Smooth muscle cell (in vitro differentiated cells): ENCODE results near the gene PSENEN. TPM values are rescaled to one million over a fixed set of nuclear protein-coding genes. Genes with fewer than 3 reads are reported as not detected.

Experiments used
- DNase-seq: peaks from one replicate; lab custom pipeline; 2025; ENCODE audit not compliant: unreplicated experiment; lab: John Stamatoyannopoulos, UW
- H2AFZ ChIP-seq: fragments of 200-600 bp; sonication (generic); 2 replicates; pipeline ENCODE4 v1.6.0; 2016; ENCODE audit warnings: antibody characterized with exemption, low read depth, mild to moderate bottlenecking
- H3F3A ChIP-seq: fragments of 200-600 bp; sonication (generic); 2 replicates; pipeline ENCODE4 v1.6.0; 2017; ENCODE audit warnings: antibody characterized with exemption, low read depth
- H3K27ac ChIP-seq: fragments of 200-600 bp; sonication (generic); 2 replicates; pipeline ENCODE4 v1.5.1; 2016; ENCODE audit warnings: low read depth, mild to moderate bottlenecking
- H3K27me3 ChIP-seq: fragments of 200-600 bp; sonication (generic); 2 replicates; pipeline ENCODE4 v1.6.1; 2016; ENCODE audit warnings: low read depth, mild to moderate bottlenecking
- H3K36me3 ChIP-seq: fragments of 200-600 bp; sonication (generic); 2 replicates; pipeline ENCODE4 v1.5.1; 2016; ENCODE audit warnings: low read depth
- H3K4me1 ChIP-seq: fragments of 200-600 bp; sonication (generic); 2 replicates; pipeline ENCODE4 v1.5.1; 2016; ENCODE audit warnings: low read depth
- H3K4me2 ChIP-seq: fragments of 200-600 bp; sonication (generic); 2 replicates; pipeline ENCODE4 v1.6.0; 2016; ENCODE audit warnings: mild to moderate bottlenecking
- H3K4me3 ChIP-seq: fragments of 200-600 bp; sonication (generic); 2 replicates; pipeline ENCODE4 v1.5.1; 2016; ENCODE audit warnings: mild to moderate bottlenecking
- H3K79me2 ChIP-seq: fragments of 200-600 bp; sonication (generic); 2 replicates; pipeline ENCODE4 v1.6.0; 2016; ENCODE audit warnings: low read depth, mild to moderate bottlenecking
- H3K9ac ChIP-seq: fragments of 200-600 bp; sonication (generic); 2 replicates; pipeline ENCODE4 v1.6.0; 2016; ENCODE audit warnings: low read depth
- H3K9me3 ChIP-seq: fragments of 200-600 bp; sonication (generic); replicated peaks from 2 replicates; pipeline ENCODE4 v1.5.1; 2016; ENCODE audit warnings: low read depth
- H4K20me1 ChIP-seq: fragments of 200-600 bp; sonication (generic); 2 replicates; pipeline ENCODE4 v1.6.0; 2016; ENCODE audit warnings: low read depth
- CTCF ChIP-seq: fragments of 200-600 bp; sonication (generic); IDR thresholded peaks from 2 replicates; pipeline ENCODE4 v1.5.1; 2017; ENCODE audit warnings: borderline replicate concordance, mild to moderate bottlenecking, antibody characterized with exemption; ENCODE audit not compliant: insufficient read depth, poor library complexity, severe bottlenecking
- WGBS: methylation state at CpG from one replicate; pipeline ENCODE4 v1.1.7; 2016; ENCODE audit warnings: low lambda C conversion rate; 5-methylcytosine and 5-hydroxymethylcytosine counted together
- polyA plus RNA-seq: library from polyadenylated mRNA; unstranded; fragments of >200 nt; fragmentation: Nextera tagmentation; extraction: Ambion mirVana; gene quantifications from 2 replicates; pipeline ENCODE4 v1.2.1, GENCODE V29; 2016
- total RNA-seq: library from RNA; depleted of rRNA; stranded (reverse); fragments of >200 nt; gene quantifications from 2 replicates; pipeline ENCODE4 v1.2.3, GENCODE V29; 2014

PSENEN gene
- total and polyA plus RNA-seq, 2 experiments from 2014 or later = 65.4 to 137 TPM

GRCh38 chr19:35787227-35787799 is 41.9 kb downstream of the PSENEN start:
- no peaks in the 10 kb centered on the region for H3F3A ChIP-seq
- no peaks in the 10 kb centered on the region for H3K4me1 ChIP-seq
- no peak overlapping the region for H3K9ac ChIP-seq
- H2AFZ ChIP-seq = no peak overlapping the region
- no peak overlapping the region for H3K4me3 ChIP-seq
- DNase-seq = no peak
- H4K20me1 ChIP-seq = no peaks in the 10 kb centered on the region
- H3K9me3 ChIP-seq = no peaks in the 10 kb centered on the region
- H3K27me3 ChIP-seq = no peaks in the 10 kb centered on the region
- H3K4me2 ChIP-seq = no peak overlapping the region
- 93% methylated on average over 13 of the region's 15 CpGs for WGBS
- H3K79me2 ChIP-seq = no peaks in the 10 kb centered on the region
- no peaks in the 10 kb centered on the region for H3K36me3 ChIP-seq
- no peak for TF ChIP-seq CTCF
- no peak overlapping the region for H3K27ac ChIP-seq

- 85% methylated on average over 8 of the region's 12 CpGs for WGBS
- H3K9ac ChIP-seq = no peak overlapping the region
- no peaks in the 10 kb centered on the region for H4K20me1 ChIP-seq
- no peaks in the 10 kb centered on the region for H3K9me3 ChIP-seq
- no peak overlapping the region for H3K4me3 ChIP-seq
- TF ChIP-seq CTCF = no peak
- H3K36me3 ChIP-seq = no peaks in the 10 kb centered on the region
- H3K27ac ChIP-seq = no peak overlapping the region
- H3K79me2 ChIP-seq = no peaks in the 10 kb centered on the region
- no peak overlapping the region for H2AFZ ChIP-seq
- DNase-seq = no peak
- H3K4me1 ChIP-seq = no peaks in the 10 kb centered on the region
- H3K27me3 ChIP-seq = no peaks in the 10 kb centered on the region
- no peaks in the 10 kb centered on the region for H3F3A ChIP-seq
- no peak overlapping the region for H3K4me2 ChIP-seq
Measured at GRCh38 chr19:35788205-35788960, 42.9 kb downstream of the PSENEN start.

GRCh38 chr19:35789195-35789977 is 43.9 kb downstream of the PSENEN start:
- Histone ChIP-seq H3K4me2 (no peak overlapping the region), H3K9ac (no peak overlapping the region), H3K79me2 (no peaks in the 10 kb centered on the region), H3F3A (no peaks in the 10 kb centered on the region), H3K27ac (no peak overlapping the region), H3K4me1 (no peaks in the 10 kb centered on the region), H3K9me3 (no peaks in the 10 kb centered on the region), H3K4me3 (no peak overlapping the region), H4K20me1 (no peaks in the 10 kb centered on the region), H3K36me3 (no peaks in the 10 kb centered on the region), H2AFZ (no peak overlapping the region), H3K27me3 (no peaks in the 10 kb centered on the region)
- WGBS = 90% methylated on average over 11 of the region's 11 CpGs
- DNase-seq = no peak
- no peak for TF ChIP-seq CTCF
